ENCODE results near the gene PASK. TPM values are rescaled to one million over a fixed set of nuclear protein-coding genes. Genes with fewer than 3 reads are reported as not detected.

Gene PASK
- polyA plus RNA-seq, 1 donor (not counting 4 experiments of a cell fraction or from before 2014, with no cell fraction given) = 4.3 TPM

- Histone ChIP-seq H3K27ac (ENCODE audit: control insufficient read depth, insufficient read depth, low read length) (no peak overlapping the region), H3K36me3 (ENCODE audit: control insufficient read depth in 2 of 2, extremely low read depth in 1 of 2, insufficient read depth in 2 of 2, low read length in 2 of 2) (peaks cover 19 to 21% of the 10 kb centered on the region in 2 experiments), H2AFZ (ENCODE audit: control insufficient read depth, low read length) (no peak overlapping the region), H3K9me1 (ENCODE audit: control insufficient read depth, extremely low read depth, insufficient read depth, low read length) (no peaks in the 10 kb centered on the region), H3K9ac (ENCODE audit: control insufficient read depth, extremely low read depth, insufficient read depth, low read length) (no peak overlapping the region), H3K4me1 (ENCODE audit: control insufficient read depth, extremely low read depth, insufficient read depth, low read length) (no peaks in the 10 kb centered on the region), H4K20me1 (ENCODE audit: control insufficient read depth, extremely low read depth, insufficient read depth, low read length) (no peaks in the 10 kb centered on the region), H3K79me2 (ENCODE audit: control insufficient read depth, insufficient read depth, low read length) (no peaks in the 10 kb centered on the region), H3K27me3 (ENCODE audit: control insufficient read depth, extremely low read depth, insufficient read depth, low read length) (no peaks in the 10 kb centered on the region), H3K4me3 (ENCODE audit: control insufficient read depth in 2 of 3, extremely low read depth in 1 of 3, insufficient read depth in 2 of 3, low read depth in 1 of 3, low read length in 3 of 3) (no peak overlapping the region), H3K4me2 (ENCODE audit: control insufficient read depth, extremely low read depth, insufficient read depth, low read depth, low read length) (no peak overlapping the region), H3K9me3 (ENCODE audit: control insufficient read depth, low read depth, low read length) (no peaks in the 10 kb centered on the region)
- FAIRE-seq (no peak), DNase-seq (ENCODE audit: low read depth, low spot score) (no peak)
- dilution Hi-C loops (cut with MboI; ENCODE audit: extremely low pct_ligation_motif_present, low sequenced_read_pairs) = no loop called here
- TF ChIP-seq EZH2 (IDR thresholded peaks at IDR 0.05; ENCODE audit: low read length) (no peak), CTCF (optimal IDR thresholded peaks at IDR 0.05 in 1 of 3, IDR thresholded peaks at IDR 0.05 in 1 of 3, conservative IDR thresholded peaks at IDR 0.05 in 1 of 3; ENCODE audit: extremely low read depth in 1 of 3, insufficient read depth in 2 of 3, low read length in 3 of 3) (no peak)
Observed at GRCh38 chr2:241091734-241092445, 57.4 kb downstream of the PASK start.

- dilution Hi-C loops (cut with MboI; ENCODE audit: extremely low pct_ligation_motif_present, low sequenced_read_pairs) = no loop called here
- DNase-seq (ENCODE audit: low read depth, low spot score) = no peak
Observed at GRCh38 chr2:241091201-241091600, 58.1 kb downstream of the PASK start.

More at GRCh38 chr2:241091201-241091600, 58.1 kb downstream of the PASK start:
- H3K9me3 ChIP-seq (ENCODE audit: control insufficient read depth, low read depth, low read length) = no peaks in the 10 kb centered on the region
- H3K4me3 ChIP-seq (ENCODE audit: control insufficient read depth in 2 of 3, extremely low read depth in 1 of 3, insufficient read depth in 2 of 3, low read depth in 1 of 3, low read length in 3 of 3) = no peak overlapping the region
- H3K4me2 ChIP-seq (ENCODE audit: control insufficient read depth, extremely low read depth, insufficient read depth, low read depth, low read length) = no peak overlapping the region
- no peak for FAIRE-seq
- H3K4me1 ChIP-seq (ENCODE audit: control insufficient read depth, extremely low read depth, insufficient read depth, low read length) = no peaks in the 10 kb centered on the region
- no peaks in the 10 kb centered on the region for H3K79me2 ChIP-seq (ENCODE audit: control insufficient read depth, insufficient read depth, low read length)
- H3K27me3 ChIP-seq (ENCODE audit: control insufficient read depth, extremely low read depth, insufficient read depth, low read length) = no peaks in the 10 kb centered on the region
- TF ChIP-seq CTCF (optimal IDR thresholded peaks at IDR 0.05 in 1 of 3, IDR thresholded peaks at IDR 0.05 in 1 of 3, conservative IDR thresholded peaks at IDR 0.05 in 1 of 3; ENCODE audit: extremely low read depth in 1 of 3, insufficient read depth in 2 of 3, low read length in 3 of 3) (no peak), EZH2 (IDR thresholded peaks at IDR 0.05; ENCODE audit: low read length) (no peak)
- H3K27ac ChIP-seq (ENCODE audit: control insufficient read depth, insufficient read depth, low read length) = no peak overlapping the region
- no peak overlapping the region for H2AFZ ChIP-seq (ENCODE audit: control insufficient read depth, low read length)
- no peak overlapping the region for H3K9ac ChIP-seq (ENCODE audit: control insufficient read depth, extremely low read depth, insufficient read depth, low read length)
- no peaks in the 10 kb centered on the region for H4K20me1 ChIP-seq (ENCODE audit: control insufficient read depth, extremely low read depth, insufficient read depth, low read length)
- H3K9me1 ChIP-seq (ENCODE audit: control insufficient read depth, extremely low read depth, insufficient read depth, low read length) = no peaks in the 10 kb centered on the region
- H3K36me3 ChIP-seq (ENCODE audit: control insufficient read depth in 2 of 2, extremely low read depth in 1 of 2, insufficient read depth in 2 of 2, low read length in 2 of 2) = peaks cover 21 to 24% of the 10 kb centered on the region in 2 experiments
